Thyroid gland (tissue), 4 donors: ENCODE measurements around the gene NPHP4.

ENCODE experiments used
- POLR2A ChIP-seq, 2 donors: fragments of 450-650 bp; IDR thresholded peaks; one replicate each; pipeline ENCODE4 v1.6.1; 2017; ENCODE audit warnings: antibody characterized with exemption in 2 of 2, mild to moderate bottlenecking in 2 of 2, moderate library complexity in 1 of 2
- TF ChIP-seq, protein P1 (sequence below), 6 experiments: fragments of 200-600 bp in 3 of 6; fragments of 450-650 bp in 3 of 6; sonication (generic) in 3 of 6; IDR thresholded peaks; one replicate each; pipeline ENCODE4 v1.5.1; 2016 to 2019; ENCODE audit warnings: antibody characterized with exemption in 6 of 6, mild to moderate bottlenecking in 2 of 6, inconsistent platforms in 1 of 6, moderate library complexity in 1 of 6

DNA sequence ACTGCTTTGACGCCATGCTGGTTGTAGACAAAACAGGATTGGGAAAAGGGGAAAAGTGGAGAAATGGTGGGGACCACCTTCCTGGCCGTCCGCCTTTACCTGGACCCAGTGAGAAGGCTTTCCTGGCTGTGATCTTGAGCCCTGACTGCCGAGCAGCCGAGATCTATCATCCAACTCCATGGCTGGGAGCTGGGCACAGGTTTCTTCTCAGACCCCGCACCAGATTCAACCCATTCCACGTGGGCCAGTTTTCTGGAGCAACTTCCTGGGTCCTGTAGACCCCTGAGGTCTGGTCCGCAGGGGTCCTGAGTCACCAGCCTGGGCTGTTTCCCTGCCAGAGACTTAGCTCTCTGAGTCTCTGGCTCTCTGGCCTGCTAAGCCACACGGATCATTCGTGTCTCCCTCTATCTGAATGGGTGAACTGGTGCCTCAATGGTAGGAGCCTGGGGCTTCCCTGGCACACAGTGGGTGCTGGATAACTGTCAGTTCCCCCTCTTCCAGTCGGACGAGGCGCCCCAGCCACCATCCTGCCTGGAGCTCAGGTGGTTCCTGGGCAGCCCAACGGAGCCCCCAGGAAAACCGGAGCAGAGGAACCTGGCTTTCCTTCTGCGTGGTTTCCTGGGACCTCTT is 4.5 kb upstream of the NPHP4 start:
- TF ChIP-seq, protein P1, sequence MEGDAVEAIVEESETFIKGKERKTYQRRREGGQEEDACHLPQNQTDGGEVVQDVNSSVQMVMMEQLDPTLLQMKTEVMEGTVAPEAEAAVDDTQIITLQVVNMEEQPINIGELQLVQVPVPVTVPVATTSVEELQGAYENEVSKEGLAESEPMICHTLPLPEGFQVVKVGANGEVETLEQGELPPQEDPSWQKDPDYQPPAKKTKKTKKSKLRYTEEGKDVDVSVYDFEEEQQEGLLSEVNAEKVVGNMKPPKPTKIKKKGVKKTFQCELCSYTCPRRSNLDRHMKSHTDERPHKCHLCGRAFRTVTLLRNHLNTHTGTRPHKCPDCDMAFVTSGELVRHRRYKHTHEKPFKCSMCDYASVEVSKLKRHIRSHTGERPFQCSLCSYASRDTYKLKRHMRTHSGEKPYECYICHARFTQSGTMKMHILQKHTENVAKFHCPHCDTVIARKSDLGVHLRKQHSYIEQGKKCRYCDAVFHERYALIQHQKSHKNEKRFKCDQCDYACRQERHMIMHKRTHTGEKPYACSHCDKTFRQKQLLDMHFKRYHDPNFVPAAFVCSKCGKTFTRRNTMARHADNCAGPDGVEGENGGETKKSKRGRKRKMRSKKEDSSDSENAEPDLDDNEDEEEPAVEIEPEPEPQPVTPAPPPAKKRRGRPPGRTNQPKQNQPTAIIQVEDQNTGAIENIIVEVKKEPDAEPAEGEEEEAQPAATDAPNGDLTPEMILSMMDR (IDR thresholded peaks at IDR 0.05), result no peak
- no peak for TF ChIP-seq POLR2A (IDR thresholded peaks at IDR 0.05)
